Measurements from ENCODE around the gene DCLK2. TPM values are rescaled to one million over a fixed set of nuclear protein-coding genes. Genes with fewer than 3 reads are reported as not detected.

DCLK2 gene
- total RNA-seq, 1 experiment from 2014 or later: 2.7 TPM

DNA sequence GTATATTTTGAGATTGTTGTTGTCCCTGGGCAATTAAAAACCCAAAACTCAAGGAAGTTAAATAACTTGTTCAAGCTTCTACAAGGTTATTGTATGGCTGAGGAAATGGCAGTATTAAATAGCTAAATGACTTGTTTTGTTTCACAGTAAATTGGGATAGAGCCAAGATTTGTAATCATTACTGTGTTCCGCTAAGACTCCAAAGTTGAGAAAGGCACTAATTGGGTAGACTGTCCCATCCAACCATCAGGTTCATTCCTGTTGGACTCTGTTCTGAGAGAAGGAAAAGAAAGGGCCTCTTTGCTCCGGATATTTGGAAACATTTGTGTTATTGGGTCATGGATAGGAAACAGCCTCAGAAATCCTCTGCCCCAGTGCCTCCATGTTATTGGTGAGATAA is 82.2 kb downstream of the DCLK2 start:
- Histone ChIP-seq H3K36me3 (ENCODE audit: control insufficient read depth in 1 of 2, insufficient read depth in 2 of 2, low read length in 2 of 2) (no peaks in the 10 kb centered on the region), H3K4me3 (replicated peaks in 1 of 2; ENCODE audit: low read depth in 1 of 2, low read length in 2 of 2) (no peak overlapping the region), H3K9me3 (ENCODE audit: control insufficient read depth in 1 of 2, insufficient read depth in 1 of 2, low read depth in 1 of 2, low read length in 2 of 2) (no peaks in the 10 kb centered on the region), H4K20me1 (ENCODE audit: insufficient read depth) (no peaks in the 10 kb centered on the region), H3K27me3 (ENCODE audit: insufficient read depth, low read length) (no peaks in the 10 kb centered on the region), H3K4me1 (ENCODE audit: control insufficient read depth in 1 of 2, insufficient read depth in 2 of 2, low read length in 2 of 2) (no peaks in the 10 kb centered on the region), H3K9me2 (ENCODE audit: insufficient read depth) (no peaks in the 10 kb centered on the region), H3K79me2 (ENCODE audit: insufficient read depth, low read length) (no peaks in the 10 kb centered on the region), H3K4me2 (ENCODE audit: low read length) (no peak overlapping the region), H2AFZ (ENCODE audit: low read depth, low read length, poor library complexity, severe bottlenecking) (no peak overlapping the region), H3K9ac (ENCODE audit: low read length) (no peak overlapping the region), H3K27ac (ENCODE audit: low read depth, low read length) (no peak overlapping the region)
- ATAC-seq (no peak), DNase-seq (ENCODE audit: low read depth, low spot score) (no peak)
- TF ChIP-seq, protein P1, sequence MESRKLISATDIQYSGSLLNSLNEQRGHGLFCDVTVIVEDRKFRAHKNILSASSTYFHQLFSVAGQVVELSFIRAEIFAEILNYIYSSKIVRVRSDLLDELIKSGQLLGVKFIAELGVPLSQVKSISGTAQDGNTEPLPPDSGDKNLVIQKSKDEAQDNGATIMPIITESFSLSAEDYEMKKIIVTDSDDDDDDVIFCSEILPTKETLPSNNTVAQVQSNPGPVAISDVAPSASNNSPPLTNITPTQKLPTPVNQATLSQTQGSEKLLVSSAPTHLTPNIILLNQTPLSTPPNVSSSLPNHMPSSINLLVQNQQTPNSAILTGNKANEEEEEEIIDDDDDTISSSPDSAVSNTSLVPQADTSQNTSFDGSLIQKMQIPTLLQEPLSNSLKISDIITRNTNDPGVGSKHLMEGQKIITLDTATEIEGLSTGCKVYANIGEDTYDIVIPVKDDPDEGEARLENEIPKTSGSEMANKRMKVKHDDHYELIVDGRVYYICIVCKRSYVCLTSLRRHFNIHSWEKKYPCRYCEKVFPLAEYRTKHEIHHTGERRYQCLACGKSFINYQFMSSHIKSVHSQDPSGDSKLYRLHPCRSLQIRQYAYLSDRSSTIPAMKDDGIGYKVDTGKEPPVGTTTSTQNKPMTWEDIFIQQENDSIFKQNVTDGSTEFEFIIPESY (IDR thresholded peaks at IDR 0.05; ENCODE audit: extremely low read depth, insufficient replicate concordance, low read length): no peak
- ChIA-PET RAD21 (ENCODE audit: low non-redundant PET in 1 of 2, low total read pairs in 2 of 2, uncharacterized antibody in 2 of 2, unreplicated experiment in 2 of 2) (no interaction called here), POLR2A (no interaction called here), CTCF (no interaction called here)
- intact Hi-C loops (cut with micrococcal nuclease): no loop called here
- no TSS peak for BruUV-seq (replicated peaks)

DNA sequence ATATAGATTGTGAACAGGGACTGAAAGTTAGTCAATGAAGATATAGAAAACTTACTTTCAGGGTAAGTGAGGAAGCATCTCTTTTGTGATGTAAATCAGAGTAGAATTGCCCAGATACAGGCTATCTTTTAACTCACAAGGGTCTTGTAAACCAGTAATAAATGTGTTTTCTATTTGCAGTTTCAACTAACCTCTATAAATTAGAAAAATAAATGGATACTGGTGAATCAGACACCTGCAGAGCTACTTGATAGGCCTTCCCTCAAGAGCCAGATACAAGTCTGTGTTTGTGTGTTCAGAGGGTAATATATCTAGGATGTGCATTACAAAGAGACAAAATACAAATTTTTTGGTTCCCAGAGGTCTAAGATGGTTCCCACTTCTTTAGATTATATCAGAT is 82.9 kb downstream of the DCLK2 start:
- intact Hi-C loops (cut with micrococcal nuclease): no loop called here
- no peaks in the 10 kb centered on the region for H3K9me2 ChIP-seq (ENCODE audit: insufficient read depth)
- POLR2A ChIA-PET: no interaction called here
- TF ChIP-seq EGR1 (IDR thresholded peaks at IDR 0.05; ENCODE audit: low read depth) (no peak), POLR2A (IDR thresholded peaks at IDR 0.05; ENCODE audit: borderline replicate concordance, extremely low read depth, insufficient read depth, insufficient read length) (no peak), EZH2phosphoT487 (IDR thresholded peaks at IDR 0.05; ENCODE audit: borderline replicate concordance) (no peak), SP1 (IDR thresholded peaks at IDR 0.05; ENCODE audit: low read depth) (no peak), SIN3A (IDR thresholded peaks at IDR 0.05; ENCODE audit: low read depth) (no peak), ZNF274 (IDR thresholded peaks at IDR 0.05; ENCODE audit: low read depth, low read length) (no peak), CEBPB (IDR thresholded peaks at IDR 0.05; ENCODE audit: low read depth) (no peak), FOSL1 (IDR thresholded peaks at IDR 0.05; ENCODE audit: low read depth) (no peak), YY1 (IDR thresholded peaks at IDR 0.05; ENCODE audit: extremely low read depth, insufficient replicate concordance, low read depth, low read length) (no peak)
- TF ChIP-seq, protein P2, sequence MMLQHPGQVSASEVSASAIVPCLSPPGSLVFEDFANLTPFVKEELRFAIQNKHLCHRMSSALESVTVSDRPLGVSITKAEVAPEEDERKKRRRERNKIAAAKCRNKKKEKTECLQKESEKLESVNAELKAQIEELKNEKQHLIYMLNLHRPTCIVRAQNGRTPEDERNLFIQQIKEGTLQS (IDR thresholded peaks at IDR 0.05): no peak
- TF ChIP-seq, protein P3, sequence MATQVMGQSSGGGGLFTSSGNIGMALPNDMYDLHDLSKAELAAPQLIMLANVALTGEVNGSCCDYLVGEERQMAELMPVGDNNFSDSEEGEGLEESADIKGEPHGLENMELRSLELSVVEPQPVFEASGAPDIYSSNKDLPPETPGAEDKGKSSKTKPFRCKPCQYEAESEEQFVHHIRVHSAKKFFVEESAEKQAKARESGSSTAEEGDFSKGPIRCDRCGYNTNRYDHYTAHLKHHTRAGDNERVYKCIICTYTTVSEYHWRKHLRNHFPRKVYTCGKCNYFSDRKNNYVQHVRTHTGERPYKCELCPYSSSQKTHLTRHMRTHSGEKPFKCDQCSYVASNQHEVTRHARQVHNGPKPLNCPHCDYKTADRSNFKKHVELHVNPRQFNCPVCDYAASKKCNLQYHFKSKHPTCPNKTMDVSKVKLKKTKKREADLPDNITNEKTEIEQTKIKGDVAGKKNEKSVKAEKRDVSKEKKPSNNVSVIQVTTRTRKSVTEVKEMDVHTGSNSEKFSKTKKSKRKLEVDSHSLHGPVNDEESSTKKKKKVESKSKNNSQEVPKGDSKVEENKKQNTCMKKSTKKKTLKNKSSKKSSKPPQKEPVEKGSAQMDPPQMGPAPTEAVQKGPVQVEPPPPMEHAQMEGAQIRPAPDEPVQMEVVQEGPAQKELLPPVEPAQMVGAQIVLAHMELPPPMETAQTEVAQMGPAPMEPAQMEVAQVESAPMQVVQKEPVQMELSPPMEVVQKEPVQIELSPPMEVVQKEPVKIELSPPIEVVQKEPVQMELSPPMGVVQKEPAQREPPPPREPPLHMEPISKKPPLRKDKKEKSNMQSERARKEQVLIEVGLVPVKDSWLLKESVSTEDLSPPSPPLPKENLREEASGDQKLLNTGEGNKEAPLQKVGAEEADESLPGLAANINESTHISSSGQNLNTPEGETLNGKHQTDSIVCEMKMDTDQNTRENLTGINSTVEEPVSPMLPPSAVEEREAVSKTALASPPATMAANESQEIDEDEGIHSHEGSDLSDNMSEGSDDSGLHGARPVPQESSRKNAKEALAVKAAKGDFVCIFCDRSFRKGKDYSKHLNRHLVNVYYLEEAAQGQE (IDR thresholded peaks at IDR 0.05; ENCODE audit: low read depth): no peak
- TF ChIP-seq, protein P4, sequence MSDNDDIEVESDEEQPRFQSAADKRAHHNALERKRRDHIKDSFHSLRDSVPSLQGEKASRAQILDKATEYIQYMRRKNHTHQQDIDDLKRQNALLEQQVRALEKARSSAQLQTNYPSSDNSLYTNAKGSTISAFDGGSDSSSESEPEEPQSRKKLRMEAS (IDR thresholded peaks at IDR 0.05): no peak
- TF ChIP-seq, protein P1 (IDR thresholded peaks at IDR 0.05; ENCODE audit: extremely low read depth, insufficient replicate concordance, low read length): no peak

More for the DNA sequence above, 82.9 kb downstream of the DCLK2 start:
- no peak overlapping the region for H3K27ac ChIP-seq (ENCODE audit: low read depth, low read length)
- no peak overlapping the region for H3K4me3 ChIP-seq (replicated peaks in 1 of 2; ENCODE audit: low read depth in 1 of 2, low read length in 2 of 2)
- no peaks in the 10 kb centered on the region for H3K4me1 ChIP-seq (ENCODE audit: control insufficient read depth in 1 of 2, insufficient read depth in 2 of 2, low read length in 2 of 2)
- no peak overlapping the region for H2AFZ ChIP-seq (ENCODE audit: low read depth, low read length, poor library complexity, severe bottlenecking)
- no peaks in the 10 kb centered on the region for H3K9me3 ChIP-seq (ENCODE audit: control insufficient read depth in 1 of 2, insufficient read depth in 1 of 2, low read depth in 1 of 2, low read length in 2 of 2)
- H3K79me2 ChIP-seq (ENCODE audit: insufficient read depth, low read length): no peaks in the 10 kb centered on the region
- H3K4me2 ChIP-seq (ENCODE audit: low read length): no peak overlapping the region
- BruUV-seq (replicated peaks): no TSS peak
- no peaks in the 10 kb centered on the region for H3K27me3 ChIP-seq (ENCODE audit: insufficient read depth, low read length)
- no peak for ATAC-seq
- ChIA-PET CTCF (no interaction called here), RAD21 (ENCODE audit: low non-redundant PET in 1 of 2, low total read pairs in 2 of 2, uncharacterized antibody in 2 of 2, unreplicated experiment in 2 of 2) (no interaction called here)
- H3K36me3 ChIP-seq (ENCODE audit: control insufficient read depth in 1 of 2, insufficient read depth in 2 of 2, low read length in 2 of 2): no peaks in the 10 kb centered on the region
- H4K20me1 ChIP-seq (ENCODE audit: insufficient read depth): no peaks in the 10 kb centered on the region
- H3K9ac ChIP-seq (ENCODE audit: low read length): no peak overlapping the region
- no peak for DNase-seq (ENCODE audit: low read depth, low spot score)

All from HCT116 (cell line).